RWPE2 (cell line): ENCODE data around the gene MRM2.

Source experiments
- ATAC-seq: fragments of 200-7000 bp; cut with Tn5 transposase; 3 replicates; pipeline ENCODE4 v1.9.1; 2021; ENCODE audit warnings: low read depth
- DNase-seq: peaks from one replicate; pipeline ENCODE4 v3.0.0-alpha.2; 2020; ENCODE audit warnings: low spot score
- H3K27ac ChIP-seq: fragments of 450-650 bp; 2 replicates; pipeline ENCODE4 v1.5.1; 2017; ENCODE audit warnings: mild to moderate bottlenecking; ENCODE audit not compliant: poor library complexity, severe bottlenecking
- H3K27me3 ChIP-seq: fragments of 250-450 bp; sonication (Bioruptor Pico); 2 replicates; pipeline ENCODE4 v1.5.1; 2021; ENCODE audit warnings: mild to moderate bottlenecking, moderate library complexity; ENCODE audit not compliant: insufficient read depth, poor library complexity, severe bottlenecking
- H3K36me3 ChIP-seq: fragments of 250-450 bp; sonication (Bioruptor Pico); 2 replicates; pipeline ENCODE4 v1.5.1; 2020; ENCODE audit warnings: low read depth, mild to moderate bottlenecking, moderate library complexity
- H3K4me1 ChIP-seq: fragments of 250-450 bp; sonication (Bioruptor Pico); 2 replicates; pipeline ENCODE4 v1.5.1; 2021; ENCODE audit warnings: mild to moderate bottlenecking, moderate library complexity; ENCODE audit not compliant: insufficient read depth, poor library complexity, severe bottlenecking
- H3K4me3 ChIP-seq: fragments of 250-450 bp; sonication (Bioruptor Pico); 2 replicates; pipeline ENCODE4 v1.5.1; 2021; ENCODE audit warnings: mild to moderate bottlenecking, moderate library complexity; ENCODE audit not compliant: severe bottlenecking
- H3K9me3 ChIP-seq: fragments of 250-450 bp; sonication (Bioruptor Pico); 2 replicates; pipeline ENCODE4 v1.5.1; 2021; ENCODE audit warnings: mild to moderate bottlenecking, moderate library complexity; ENCODE audit not compliant: severe bottlenecking
- CTCF ChIP-seq: fragments of 450-650 bp; IDR thresholded peaks from one replicate; pipeline ENCODE4 v1.5.1; 2017; ENCODE audit warnings: mild to moderate bottlenecking, moderate library complexity; ENCODE audit not compliant: poor library complexity, severe bottlenecking

MRM2 gene

GRCh38 chr7:2244404-2244995, 2.5 kb upstream of the MRM2 start:
- peaks cover 9% of the 10 kb centered on the region for H3K4me1 ChIP-seq
- no peak for ATAC-seq
- TF ChIP-seq CTCF: no peak

GRCh38 chr7:2243458-2243857, 1.5 kb upstream of the MRM2 start:
- no peak for TF ChIP-seq CTCF
- peaks cover 23% of the 10 kb centered on the region for H3K36me3 ChIP-seq
- DNase-seq (no peak), ATAC-seq (no peak)
- H3K9me3 ChIP-seq: no peaks in the 10 kb centered on the region
- no peak overlapping the region for H3K27ac ChIP-seq
- H3K4me1 ChIP-seq: no peaks in the 10 kb centered on the region
- no peaks in the 10 kb centered on the region for H3K27me3 ChIP-seq
- H3K4me3 ChIP-seq: no peak overlapping the region

More at GRCh38 chr7:2244404-2244995, 2.5 kb upstream of the MRM2 start:
- Histone ChIP-seq H3K27ac (no peak overlapping the region), H3K4me3 (no peak overlapping the region), H3K36me3 (peaks cover 15% of the 10 kb centered on the region), H3K27me3 (no peaks in the 10 kb centered on the region), H3K9me3 (no peaks in the 10 kb centered on the region)
- DNase-seq: no peak

GRCh38 chr7:2242541-2243429, 780 bp upstream of the MRM2 start:
- TF ChIP-seq CTCF: no peak
- ATAC-seq: peak; percentile 54
- H3K4me1 ChIP-seq: no peaks in the 10 kb centered on the region
- H3K4me3 ChIP-seq: peak overlapping the region; percentile 87
- H3K27ac ChIP-seq: peak overlapping the region; percentile 55
- peaks cover 29% of the 10 kb centered on the region for H3K36me3 ChIP-seq
- no peaks in the 10 kb centered on the region for H3K27me3 ChIP-seq
- DNase-seq: no peak
- no peaks in the 10 kb centered on the region for H3K9me3 ChIP-seq

GRCh38 chr7:2239242-2239641, 2.8 kb downstream of the MRM2 start:
- H3K36me3 ChIP-seq: peaks cover 63% of the 10 kb centered on the region
- H3K9me3 ChIP-seq: no peaks in the 10 kb centered on the region
- H3K4me1 ChIP-seq: peaks cover 6% of the 10 kb centered on the region
- no peak for TF ChIP-seq CTCF
- DNase-seq (no peak), ATAC-seq (no peak)
- H3K27ac ChIP-seq: no peak overlapping the region
- H3K27me3 ChIP-seq: no peaks in the 10 kb centered on the region
- no peak overlapping the region for H3K4me3 ChIP-seq
